KBM-7 (cell line): Measurements from ENCODE around the gene TSKS.

Experiments used
- DNase-seq: peaks from one replicate; pipeline ENCODE4 v3.0.0-alpha.2; 2015
- in situ Hi-C: fragments of 300-500 bp; cut with MboI; formaldehyde crosslinking; loops from 2 replicates; pipeline ENCODE4 v1.14.3; 2020; ENCODE audit warnings: low sequenced_read_pairs, low pct_unique_long_range_greater_than_20kb, mixed read lengths

The TSKS gene

DNA sequence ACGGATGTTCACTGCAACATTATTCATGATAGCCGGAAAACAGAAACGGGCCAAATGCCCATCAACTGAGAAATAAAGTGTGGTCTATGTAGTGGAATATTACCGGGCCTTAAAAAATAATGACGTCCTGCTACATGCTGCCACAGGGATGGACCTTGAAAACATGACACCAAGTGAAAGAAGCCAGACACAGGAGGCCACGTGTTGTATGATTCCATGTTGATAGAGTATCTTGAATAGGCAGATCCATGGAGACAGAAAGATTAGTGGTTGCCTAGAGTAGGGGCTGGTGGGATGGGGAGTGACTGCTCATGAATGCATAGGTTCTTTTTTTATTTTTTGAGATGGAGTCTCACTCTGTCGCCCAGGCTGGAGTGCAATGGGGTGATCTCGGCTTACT is 7.4 kb upstream of the TSKS start:
- DNase-seq, result no peak
- in situ Hi-C loops, result no loop called here

- in situ Hi-C loops, result no loop called here
Measured at GRCh38 chr19:49767967-49768581, 5.0 kb upstream of the TSKS start.

GRCh38 chr19:49767381-49767780 is 4.3 kb upstream of the TSKS start:
- in situ Hi-C loops, result no loop called here
- peak; percentile 6 for DNase-seq

More at GRCh38 chr19:49767967-49768581, 5.0 kb upstream of the TSKS start:
- DNase-seq, result no peak

DNA sequence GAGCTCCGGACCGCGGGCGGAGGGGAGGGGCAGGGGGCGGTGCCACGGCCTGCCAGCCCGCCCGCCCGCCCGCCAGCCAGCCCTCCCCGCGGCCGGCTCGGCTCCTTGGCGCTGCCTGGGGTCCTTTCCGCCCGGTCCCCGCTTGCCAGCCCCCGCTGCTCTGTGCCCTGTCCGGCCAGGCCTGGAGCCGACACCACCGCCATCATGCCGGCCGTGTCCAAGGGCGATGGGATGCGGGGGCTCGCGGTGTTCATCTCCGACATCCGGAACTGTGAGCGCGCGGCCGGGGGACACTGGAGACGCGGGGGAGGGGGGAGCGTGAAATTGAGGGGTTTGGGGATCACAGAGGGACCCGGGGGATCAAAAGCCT is 3.8 kb upstream of the TSKS start, which contains the start of gene AP2A1:
Gene AP2A1 (plus strand): TSS at position 72 of the 370 bp plus-strand sequence. CDS start 133 bp downstream, at position 205.
- in situ Hi-C loops, result no loop called here
- DNase-seq, result no peak

DNA sequence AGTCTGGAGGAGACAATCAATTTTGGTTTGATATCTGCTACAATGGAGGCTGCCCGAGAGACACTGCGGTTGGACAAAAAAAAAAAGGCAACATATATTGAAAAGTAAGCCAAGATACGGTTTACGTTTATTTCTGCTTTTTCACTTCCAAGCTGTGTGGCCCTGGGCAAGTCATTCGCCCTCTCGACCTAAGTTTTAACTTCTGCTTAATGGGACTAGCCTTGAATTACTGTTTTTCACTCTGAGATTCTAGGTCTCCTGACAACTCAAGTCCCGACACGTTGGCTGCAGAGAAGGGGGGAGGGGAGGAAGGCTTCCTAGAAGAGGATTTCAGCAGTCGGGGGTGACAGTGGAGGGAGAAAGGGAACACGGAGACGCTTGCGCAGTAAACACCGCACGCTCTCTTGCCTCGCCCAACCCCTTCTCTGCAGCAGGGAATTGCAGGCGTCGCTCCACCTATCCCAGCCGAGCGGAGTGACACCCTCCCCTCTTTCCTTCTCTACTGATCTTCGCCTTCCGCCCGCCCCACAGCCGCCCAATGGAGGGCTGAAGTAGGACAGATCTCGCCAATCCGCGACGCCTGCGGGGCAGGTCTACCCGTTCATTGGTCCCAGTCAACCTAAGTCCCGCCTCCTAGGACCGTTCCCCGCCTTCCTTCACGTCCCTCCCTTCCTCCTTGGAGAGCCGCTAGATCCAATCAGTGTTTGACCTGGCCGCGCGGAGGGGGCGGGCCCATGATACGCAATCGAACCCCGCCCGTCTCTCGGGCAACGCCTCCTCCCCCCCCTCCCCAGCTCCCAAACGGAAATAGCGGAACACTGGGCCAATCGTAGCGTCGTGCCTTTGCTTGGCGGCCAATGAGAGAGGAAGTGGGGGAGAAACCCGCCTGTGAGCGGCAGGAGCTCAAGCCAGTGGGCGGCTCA is 3.2 kb upstream of the TSKS start:
- DNase-seq, result peak; percentile 100
- in situ Hi-C loops, result no loop called here

GRCh38 chr19:49764341-49764740 is 1.2 kb upstream of the TSKS start:
- in situ Hi-C loops, result no loop called here
- DNase-seq, result no peak

GRCh38 chr19:49761625-49762311 is 1.3 kb downstream of the TSKS start:
- no peak for DNase-seq
- in situ Hi-C loops, result no loop called here

GRCh38 chr19:49761249-49761624 is 1.9 kb downstream of the TSKS start:
- in situ Hi-C loops, result no loop called here
- no peak for DNase-seq

DNA sequence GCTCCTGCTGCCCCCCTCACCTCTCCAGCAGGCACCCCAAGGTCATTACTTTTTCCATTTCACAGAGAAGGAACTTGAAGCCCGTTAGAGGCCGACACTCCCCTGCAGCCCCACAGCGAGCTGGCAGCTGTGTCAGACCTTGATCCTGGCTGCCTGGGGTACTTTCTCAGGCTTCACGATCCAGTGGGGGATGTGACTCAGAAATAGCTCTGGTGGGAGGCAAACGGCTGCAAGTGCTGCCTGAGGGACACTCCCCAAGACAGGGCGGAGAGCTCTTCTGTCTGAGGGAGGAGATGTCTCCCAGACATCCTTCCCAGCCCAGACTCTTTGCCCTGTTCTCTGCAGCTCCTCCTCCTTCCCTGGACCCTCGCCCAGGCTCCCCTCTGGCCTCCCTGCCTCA is 4.8 kb downstream of the TSKS start:
- in situ Hi-C loops, result no loop called here
- DNase-seq, result peak; percentile 18

DNA sequence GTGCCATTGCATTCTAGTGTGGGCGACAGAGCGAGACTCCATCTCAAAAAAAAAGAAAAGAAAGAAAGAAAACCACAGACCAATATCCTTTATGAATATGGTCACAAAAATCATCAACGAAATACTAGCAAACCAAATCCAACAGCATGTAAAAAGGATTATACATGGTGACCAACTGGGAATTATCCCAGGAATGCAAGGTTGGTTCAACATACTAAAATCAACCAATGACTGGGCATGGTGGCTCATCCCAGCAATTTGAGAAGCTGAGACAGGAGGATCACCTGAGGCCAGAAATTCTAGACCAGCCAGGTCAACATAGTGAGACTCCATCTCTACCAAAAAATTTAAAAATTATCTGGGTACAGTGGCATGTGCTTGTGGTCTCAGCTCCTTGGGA is 7.2 kb downstream of the TSKS start:
- in situ Hi-C loops, result no loop called here
- no peak for DNase-seq

DNA sequence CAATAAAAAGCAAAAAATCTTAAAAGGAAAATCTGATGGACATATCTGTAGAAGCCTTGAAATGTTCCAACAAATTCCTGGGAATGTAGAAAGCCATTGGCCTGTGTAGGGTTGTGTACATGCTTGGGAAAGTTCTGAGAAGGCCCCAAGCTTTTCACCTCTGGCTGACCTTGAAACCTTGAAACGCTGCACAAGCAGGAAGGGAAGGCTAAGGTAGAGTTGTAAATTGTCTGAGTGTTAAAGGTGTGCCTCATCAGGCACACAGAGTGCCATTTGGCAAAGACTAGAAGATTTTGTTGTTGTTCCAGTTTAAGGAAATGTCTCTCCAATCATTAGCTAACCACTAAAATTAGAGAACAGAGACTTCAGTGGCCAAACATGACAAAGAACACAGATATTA is 10.4 kb downstream of the TSKS start:
- DNase-seq, result no peak
- in situ Hi-C loops, result no loop called here

- in situ Hi-C loops, result no loop called here
- DNase-seq, result no peak
Measured at GRCh38 chr19:49749771-49750170, 13.3 kb downstream of the TSKS start.

DNA sequence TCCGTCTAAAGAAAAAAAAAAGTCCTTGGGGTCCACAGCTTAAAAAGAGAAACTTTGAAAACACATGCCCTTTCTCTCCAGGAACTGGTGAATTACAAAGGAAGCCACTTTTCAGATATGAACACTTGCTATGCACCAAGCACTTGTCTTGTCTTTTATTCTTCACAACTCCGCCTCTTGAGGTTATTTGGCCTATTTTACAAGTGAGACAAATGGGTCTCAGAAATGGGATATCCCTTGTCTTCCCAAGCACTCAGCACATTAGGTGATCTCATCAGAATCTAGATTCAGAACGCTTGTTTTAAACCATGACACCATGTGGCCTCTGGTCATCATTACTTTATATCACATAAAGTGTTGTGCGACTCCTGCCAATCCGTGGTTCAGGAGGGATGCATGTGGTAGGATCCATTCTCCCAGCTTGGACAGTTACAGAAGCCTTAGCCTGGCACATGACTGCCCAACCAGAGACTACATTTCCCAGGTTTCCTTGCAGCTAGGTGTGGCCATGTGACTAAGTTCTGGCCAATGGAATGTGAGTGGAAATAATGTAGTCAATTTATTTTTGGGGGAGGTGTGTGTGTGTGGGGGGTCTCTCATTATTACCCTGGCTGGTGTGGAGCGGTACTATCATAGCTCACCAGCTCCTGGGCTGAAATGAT is 13.9 kb downstream of the TSKS start:
- in situ Hi-C loops, result no loop called here
- no peak for DNase-seq

- no peak for DNase-seq
- in situ Hi-C loops, result no loop called here
Measured at GRCh38 chr19:49746206-49746958, 16.7 kb downstream of the TSKS start.

- in situ Hi-C loops, result no loop called here
- DNase-seq, result no peak
Measured at GRCh38 chr19:49744946-49745381, 18.1 kb downstream of the TSKS start.

- in situ Hi-C loops, result no loop called here
- no peak for DNase-seq
Measured at GRCh38 chr19:49741210-49741844, 21.8 kb downstream of the TSKS start.

DNA sequence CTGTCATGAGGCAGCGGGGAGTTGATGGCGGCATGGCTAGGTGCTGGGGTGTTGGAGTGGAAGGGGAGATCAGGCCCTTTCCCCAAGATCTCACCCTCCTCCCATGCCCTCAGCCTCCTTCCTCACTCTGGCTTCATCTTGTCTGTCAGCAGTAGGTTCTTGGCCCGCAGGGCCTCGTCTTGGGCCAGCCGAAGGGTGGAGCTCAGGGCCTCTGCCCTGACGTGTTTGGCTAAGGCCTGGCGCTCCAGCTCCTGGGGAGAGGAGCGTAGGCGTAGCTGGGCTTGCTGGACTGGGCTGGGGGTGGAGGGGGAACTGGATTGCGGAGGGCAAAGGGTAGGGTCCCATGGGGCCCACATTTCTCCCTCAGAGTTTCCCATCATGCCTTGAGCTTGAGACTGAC is 23.2 kb downstream of the TSKS start:
- DNase-seq, result no peak
- in situ Hi-C loops, result no loop called here

DNA sequence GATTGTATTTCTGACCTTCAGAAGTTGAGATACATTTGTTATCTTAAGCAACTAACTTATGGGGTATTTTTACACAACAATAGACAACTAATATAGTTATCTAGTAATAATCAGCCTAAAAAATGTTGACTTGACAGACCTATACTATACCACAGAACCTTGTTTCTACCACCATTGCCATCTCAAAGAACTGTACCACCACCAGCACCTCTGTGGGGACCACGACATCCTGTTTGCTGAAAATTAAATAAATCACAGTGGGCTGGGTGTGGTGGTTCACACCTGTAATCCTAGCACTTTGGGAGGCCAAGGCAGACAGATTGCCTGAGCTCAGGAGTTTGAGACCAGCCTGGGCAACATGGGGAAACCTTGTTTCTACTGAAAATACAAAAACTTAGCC is 24.0 kb downstream of the TSKS start:
- in situ Hi-C loops, result no loop called here
- no peak for DNase-seq
